GM20000 (cell line): Measurements from ENCODE around the gene TANGO6.

Experiments
- DNase-seq: peaks from one replicate; pipeline ENCODE4 v3.0.0; 2012; ENCODE audit warnings: low spot score
- TF ChIP-seq, protein P1 (sequence below): IDR thresholded peaks from 2 replicates; pipeline ENCODE4 v1.5.1; 2012; ENCODE audit warnings: mild to moderate bottlenecking, control low read depth; ENCODE audit errors: extremely low read depth, missing control alignments

Gene TANGO6

DNA sequence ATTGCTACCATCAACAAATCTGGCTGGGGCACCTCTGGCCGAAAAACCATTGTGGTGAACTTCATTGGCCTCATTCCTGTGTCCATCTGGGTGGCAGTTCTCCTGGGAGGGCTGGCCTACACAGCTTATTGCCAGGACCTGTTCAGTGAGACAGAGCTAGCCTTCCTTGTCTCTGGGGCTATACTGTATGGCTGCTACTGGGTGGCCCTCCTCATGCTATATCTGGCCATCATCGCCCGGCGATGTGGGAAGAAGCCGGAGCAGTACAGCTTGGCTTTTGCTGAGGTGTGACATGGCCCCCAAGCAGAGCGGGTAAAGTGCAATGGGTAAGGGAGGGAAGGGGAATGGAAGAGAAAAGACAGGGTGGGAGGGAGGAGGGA is 271.6 kb downstream of the TANGO6 start:
- TF ChIP-seq, protein P1, sequence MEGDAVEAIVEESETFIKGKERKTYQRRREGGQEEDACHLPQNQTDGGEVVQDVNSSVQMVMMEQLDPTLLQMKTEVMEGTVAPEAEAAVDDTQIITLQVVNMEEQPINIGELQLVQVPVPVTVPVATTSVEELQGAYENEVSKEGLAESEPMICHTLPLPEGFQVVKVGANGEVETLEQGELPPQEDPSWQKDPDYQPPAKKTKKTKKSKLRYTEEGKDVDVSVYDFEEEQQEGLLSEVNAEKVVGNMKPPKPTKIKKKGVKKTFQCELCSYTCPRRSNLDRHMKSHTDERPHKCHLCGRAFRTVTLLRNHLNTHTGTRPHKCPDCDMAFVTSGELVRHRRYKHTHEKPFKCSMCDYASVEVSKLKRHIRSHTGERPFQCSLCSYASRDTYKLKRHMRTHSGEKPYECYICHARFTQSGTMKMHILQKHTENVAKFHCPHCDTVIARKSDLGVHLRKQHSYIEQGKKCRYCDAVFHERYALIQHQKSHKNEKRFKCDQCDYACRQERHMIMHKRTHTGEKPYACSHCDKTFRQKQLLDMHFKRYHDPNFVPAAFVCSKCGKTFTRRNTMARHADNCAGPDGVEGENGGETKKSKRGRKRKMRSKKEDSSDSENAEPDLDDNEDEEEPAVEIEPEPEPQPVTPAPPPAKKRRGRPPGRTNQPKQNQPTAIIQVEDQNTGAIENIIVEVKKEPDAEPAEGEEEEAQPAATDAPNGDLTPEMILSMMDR: no peak
- no peak for DNase-seq

DNA sequence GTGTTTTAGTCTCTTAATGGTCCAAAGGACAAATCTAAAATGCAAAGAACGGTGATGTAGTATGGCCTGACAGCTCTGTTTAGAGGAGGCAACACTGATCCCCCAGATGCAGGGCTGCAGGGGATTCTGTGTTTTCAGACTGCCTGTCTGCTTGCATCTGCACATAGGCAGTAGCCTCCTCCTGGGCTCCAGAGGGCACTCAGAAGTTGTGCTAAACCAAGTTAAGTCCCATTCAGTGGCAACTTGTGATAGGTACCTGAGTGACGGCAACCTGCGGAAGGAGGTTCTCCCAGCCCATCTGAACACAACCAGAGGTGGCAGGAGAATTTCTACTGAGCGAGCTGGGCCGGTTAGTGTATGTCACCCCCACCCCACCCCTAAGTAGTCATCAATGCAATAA is 272.0 kb downstream of the TANGO6 start:
- TF ChIP-seq, protein P1: no peak

DNA sequence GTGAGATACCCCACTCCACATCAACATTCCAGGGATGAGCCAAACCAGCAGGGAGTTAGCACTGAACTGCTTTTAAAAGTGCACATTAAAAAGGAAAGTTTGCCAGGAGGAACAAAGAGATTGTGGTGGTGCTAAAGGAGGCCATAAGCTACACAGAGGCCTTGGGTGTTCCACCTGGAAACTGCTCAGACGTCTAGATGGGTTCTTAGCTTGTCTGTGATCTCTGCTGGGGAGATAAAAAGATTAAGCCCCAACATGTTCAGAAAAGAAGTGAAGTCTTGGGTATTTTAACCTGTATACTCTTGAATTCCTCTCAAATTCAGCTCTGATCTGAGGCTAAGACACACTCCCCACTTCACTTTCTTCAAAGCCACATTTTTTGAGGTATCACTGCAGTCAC is 272.5 kb downstream of the TANGO6 start:
- no peak for DNase-seq
- TF ChIP-seq, protein P1: no peak

More for the DNA sequence above, 272.0 kb downstream of the TANGO6 start:
- no peak for DNase-seq

DNA sequence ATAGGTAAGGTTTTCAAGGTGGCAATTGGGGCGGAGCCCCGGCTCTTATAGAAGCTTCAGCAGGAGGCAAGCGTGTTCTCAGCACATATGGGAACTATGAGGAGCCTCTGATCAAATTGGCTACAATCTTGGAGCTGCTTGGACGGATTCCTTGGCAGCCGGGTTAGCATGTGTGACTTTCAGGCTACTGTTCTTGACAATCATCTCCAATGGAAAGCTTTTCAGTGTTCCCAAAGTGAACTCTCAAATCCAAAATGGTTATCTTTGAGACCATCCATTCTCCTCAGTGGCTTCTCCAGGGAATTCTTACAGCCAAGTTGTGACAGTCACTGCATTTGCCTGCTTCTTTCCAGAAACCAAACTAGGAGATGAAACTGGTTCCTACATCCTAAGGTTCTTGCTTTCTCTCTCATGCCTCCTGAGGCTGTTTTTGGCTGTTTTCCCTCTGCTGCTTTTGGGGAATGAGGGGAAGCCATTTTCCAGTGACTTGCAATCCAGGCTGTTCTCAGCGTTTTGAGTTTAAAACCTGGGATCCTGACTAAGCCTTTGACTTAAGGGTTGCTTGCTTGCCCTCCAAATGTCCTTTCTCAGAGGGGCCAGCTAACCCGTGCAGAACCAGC is 273.0 kb downstream of the TANGO6 start:
- DNase-seq: no peak
- TF ChIP-seq, protein P1: no peak

DNA sequence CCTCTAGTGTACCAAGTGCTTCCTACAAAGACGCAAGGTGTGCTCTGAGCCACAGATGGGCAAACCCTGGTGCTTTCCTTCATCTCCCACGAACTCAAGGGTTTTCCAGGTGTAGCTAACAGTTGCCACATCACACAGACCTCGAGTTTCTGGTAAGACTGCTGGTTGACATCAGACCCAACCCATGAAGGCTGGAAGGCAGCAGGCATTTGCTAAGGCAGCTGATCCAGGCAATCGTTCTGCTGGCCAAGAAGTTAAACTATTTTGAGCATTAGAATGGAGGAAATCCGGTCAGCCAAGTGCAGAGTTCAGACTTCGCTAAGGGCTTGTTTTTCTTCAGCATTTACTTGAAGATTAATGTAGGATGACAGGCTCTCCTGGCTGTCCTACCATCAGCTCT is 273.6 kb downstream of the TANGO6 start:
- DNase-seq: no peak
- TF ChIP-seq, protein P1: no peak

DNA sequence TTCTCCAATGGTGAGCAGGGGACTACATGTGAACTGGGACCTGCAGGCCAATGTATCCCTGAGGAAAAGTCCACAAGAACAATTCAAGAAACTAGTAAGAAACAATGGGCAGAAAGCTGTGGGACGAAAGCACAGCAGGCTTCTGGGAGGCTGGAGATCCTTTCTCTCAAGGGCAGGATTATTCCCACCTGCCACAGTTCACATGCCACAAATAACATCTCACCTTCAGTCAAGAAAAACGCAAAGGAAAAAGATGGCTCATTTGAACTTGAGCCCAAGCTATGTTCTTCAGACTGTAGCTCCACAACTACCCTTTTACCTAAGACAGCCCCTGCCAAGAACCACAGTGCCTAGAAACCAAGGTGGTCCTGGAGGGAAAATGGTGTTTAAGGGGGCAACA is 275.1 kb downstream of the TANGO6 start:
- TF ChIP-seq, protein P1: no peak
- DNase-seq: no peak

DNA sequence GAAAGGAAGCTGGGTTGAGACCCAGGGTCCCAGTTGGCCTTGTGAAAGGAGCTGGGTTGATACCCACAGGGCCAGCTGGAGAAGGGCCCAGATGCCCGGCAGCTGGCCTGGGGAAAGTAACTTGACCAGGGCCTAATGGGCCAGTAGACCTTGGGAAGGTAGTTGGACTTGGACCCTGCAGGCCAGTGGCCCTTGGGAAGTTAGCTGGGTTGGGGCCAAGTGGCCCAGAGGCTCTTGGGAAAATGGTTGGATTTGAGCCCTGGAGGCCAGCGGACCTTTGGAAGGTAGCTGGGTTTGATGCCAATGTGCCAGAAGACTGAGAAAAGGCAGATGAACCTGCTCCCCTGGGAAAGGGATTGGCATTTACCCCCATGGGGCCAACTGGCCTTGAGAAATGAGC is 275.7 kb downstream of the TANGO6 start:
- no peak for DNase-seq
- TF ChIP-seq, protein P1: no peak
